ENCODE results near the gene MFRP.

DNA sequence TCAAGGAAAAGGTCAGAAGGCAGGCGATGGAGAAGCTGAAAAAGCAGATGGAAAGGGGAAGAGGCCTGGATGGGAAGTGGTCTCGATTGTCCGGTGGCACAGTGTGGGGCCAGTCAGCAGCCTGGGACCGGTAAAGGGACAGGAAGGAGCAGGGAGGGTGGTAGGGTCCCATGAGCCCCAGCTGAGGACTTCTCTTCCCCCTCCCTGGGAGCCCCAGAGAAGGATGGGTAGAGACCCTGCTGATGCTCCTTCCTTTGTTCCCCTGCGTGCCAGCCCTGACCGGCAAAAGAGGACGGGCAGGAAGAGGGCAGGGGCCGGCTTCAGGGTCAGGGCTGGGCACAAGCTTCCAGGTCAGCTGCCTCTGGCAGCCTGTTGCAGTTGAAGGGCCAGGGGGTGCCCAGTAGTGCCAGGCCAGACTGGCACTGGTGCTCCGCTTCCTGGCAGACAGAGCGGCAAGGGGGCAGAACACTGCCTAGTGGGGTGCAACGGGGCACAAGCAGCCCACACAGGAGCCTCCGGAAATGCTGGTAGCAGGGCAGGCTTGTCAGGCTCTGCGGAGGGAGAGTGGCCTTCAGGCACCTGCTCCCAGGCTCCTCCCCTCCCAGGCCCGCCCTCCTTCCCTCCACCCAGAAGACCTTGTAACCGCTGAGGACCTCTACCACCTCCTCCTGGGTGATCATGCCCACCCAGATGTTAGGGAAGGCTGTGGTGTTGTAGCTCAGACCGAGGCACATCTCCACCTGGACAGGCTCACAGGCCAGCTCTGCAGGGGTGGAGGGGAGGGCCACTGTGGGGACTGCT, 5.1 kb downstream of the MFRP start:
- TF ChIP-seq, protein P1, sequence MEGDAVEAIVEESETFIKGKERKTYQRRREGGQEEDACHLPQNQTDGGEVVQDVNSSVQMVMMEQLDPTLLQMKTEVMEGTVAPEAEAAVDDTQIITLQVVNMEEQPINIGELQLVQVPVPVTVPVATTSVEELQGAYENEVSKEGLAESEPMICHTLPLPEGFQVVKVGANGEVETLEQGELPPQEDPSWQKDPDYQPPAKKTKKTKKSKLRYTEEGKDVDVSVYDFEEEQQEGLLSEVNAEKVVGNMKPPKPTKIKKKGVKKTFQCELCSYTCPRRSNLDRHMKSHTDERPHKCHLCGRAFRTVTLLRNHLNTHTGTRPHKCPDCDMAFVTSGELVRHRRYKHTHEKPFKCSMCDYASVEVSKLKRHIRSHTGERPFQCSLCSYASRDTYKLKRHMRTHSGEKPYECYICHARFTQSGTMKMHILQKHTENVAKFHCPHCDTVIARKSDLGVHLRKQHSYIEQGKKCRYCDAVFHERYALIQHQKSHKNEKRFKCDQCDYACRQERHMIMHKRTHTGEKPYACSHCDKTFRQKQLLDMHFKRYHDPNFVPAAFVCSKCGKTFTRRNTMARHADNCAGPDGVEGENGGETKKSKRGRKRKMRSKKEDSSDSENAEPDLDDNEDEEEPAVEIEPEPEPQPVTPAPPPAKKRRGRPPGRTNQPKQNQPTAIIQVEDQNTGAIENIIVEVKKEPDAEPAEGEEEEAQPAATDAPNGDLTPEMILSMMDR (IDR thresholded peaks at IDR 0.05) = no peak
- TF ChIP-seq ZFX (IDR thresholded peaks at IDR 0.05; ENCODE audit: borderline replicate concordance) = no peak

All from 22Rv1 (cell line).